ENCODE data around the gene SBF1. TPM values are rescaled to one million over a fixed set of nuclear protein-coding genes. Genes with fewer than 3 reads are reported as not detected.
A peak's percentile ranks its signal among the peaks of the same experiment; 100 is the strongest.

SBF1 gene
- total RNA-seq, 3 donors from 2014 or later (not counting 1 experiment from before 2014, with no cell fraction given) = 235 to 284 (median 242) TPM

- WGBS (ENCODE audit: insufficient coverage) = 33% methylated on average over 3 of the region's 3 CpGs
- H3K27ac ChIP-seq (ENCODE audit: low read length) = peak overlapping the region; percentile 94
- no peak for TF ChIP-seq CTCF (IDR thresholded peaks at IDR 0.05)
- peaks cover 16% of the 10 kb centered on the region for H3K36me3 ChIP-seq (ENCODE audit: control insufficient read depth, insufficient read depth, low read length)
- no peaks in the 10 kb centered on the region for H3K27me3 Mint-ChIP-seq (ENCODE audit: low read depth in 2 of 2)
- H3K9me3 Mint-ChIP-seq = no peaks in the 10 kb centered on the region
- H3K4me1 Mint-ChIP-seq = peaks cover 20 to 31% of the 10 kb centered on the region in 2 donors
- DNase-seq = no peak
- intact Hi-C loops (cut with micrococcal nuclease) = loop anchor here (1.0 to 5.0 kb wide), 5 partner anchors 16 to 112 kb away; partner anchors contain the start of genes CHKB, SCO2 and SYCE3
- no peaks in the 10 kb centered on the region for H3K9me3 ChIP-seq (ENCODE audit: control insufficient read depth, insufficient read depth, low read length)
- H3K4me3 Mint-ChIP-seq = peak overlapping the region; percentile 85
- no peak for ATAC-seq
- H3K4me1 ChIP-seq (ENCODE audit: control insufficient read depth, insufficient read depth, low read length) = peaks cover 26% of the 10 kb centered on the region
- no peaks in the 10 kb centered on the region for H3K27me3 ChIP-seq (ENCODE audit: control insufficient read depth, insufficient read depth, low read length)
- H3K27ac Mint-ChIP-seq = peak overlapping the region; percentile 87 to 96
- H3K36me3 Mint-ChIP-seq = no peaks in the 10 kb centered on the region
- H3K4me3 ChIP-seq (ENCODE audit: low read length) = peak overlapping the region; percentile 85
Observed at GRCh38 chr22:50508897-50509296, 34.1 kb upstream of the SBF1 start.

GRCh38 chr22:50507991-50508884, 33.4 kb upstream of the SBF1 start, which contains the start of gene NCAPH2:
Gene NCAPH2, plus strand, starts transcription at chr22:50508224. Its CDS starts 114 bp downstream, at chr22:50508338.
- peak; percentile 97 to 99 for DNase-seq
- H3K4me3 ChIP-seq (ENCODE audit: low read length) = peak within 1 kb of the TSS; percentile 85
- H3K27ac Mint-ChIP-seq = peak within 1 kb of the TSS; percentile 90 to 96
- no peaks in the 10 kb centered on the region for H3K9me3 ChIP-seq (ENCODE audit: control insufficient read depth, insufficient read depth, low read length)
- no peak for TF ChIP-seq CTCF (IDR thresholded peaks at IDR 0.05)
- under 1% methylated on average over 63 of the region's 76 CpGs for WGBS (ENCODE audit: insufficient coverage)
- H3K4me1 Mint-ChIP-seq = peaks cover 17 to 31% of the 10 kb centered on the region in 2 donors
- H3K9me3 Mint-ChIP-seq = no peaks in the 10 kb centered on the region
- no peaks in the 10 kb centered on the region for H3K27me3 Mint-ChIP-seq (ENCODE audit: low read depth in 2 of 2)
- H3K4me3 Mint-ChIP-seq = peak within 1 kb of the TSS; percentile 88
- peak within 1 kb of the TSS; percentile 94 for H3K27ac ChIP-seq (ENCODE audit: low read length)
- no peaks in the 10 kb centered on the region for H3K27me3 ChIP-seq (ENCODE audit: control insufficient read depth, insufficient read depth, low read length)
- peaks cover 20% of the 10 kb centered on the region for H3K36me3 ChIP-seq (ENCODE audit: control insufficient read depth, insufficient read depth, low read length)
- peak; percentile 79 to 90 (median 80) for ATAC-seq
- intact Hi-C loops (cut with micrococcal nuclease) = loop anchor here (1.0 to 5.0 kb wide), 5 partner anchors 17 to 113 kb away; partner anchors contain the start of genes CHKB, SCO2 and SYCE3
- peaks cover 26% of the 10 kb centered on the region for H3K4me1 ChIP-seq (ENCODE audit: control insufficient read depth, insufficient read depth, low read length)
- no peaks in the 10 kb centered on the region for H3K36me3 Mint-ChIP-seq

GRCh38 chr22:50507421-50507990, 32.7 kb upstream of the SBF1 start, which contains the start of gene LMF2:
Gene LMF2, minus strand, starts transcription at chr22:50507702. Its CDS starts 27 bp downstream, at chr22:50507675.
- Histone ChIP-seq H3K4me3 (ENCODE audit: low read length) (peak within 1 kb of the TSS; percentile 85), H3K36me3 (ENCODE audit: control insufficient read depth, insufficient read depth, low read length) (peaks cover 26% of the 10 kb centered on the region), H3K4me1 (ENCODE audit: control insufficient read depth, insufficient read depth, low read length) (peaks cover 26% of the 10 kb centered on the region), H3K27me3 (ENCODE audit: control insufficient read depth, insufficient read depth, low read length) (no peaks in the 10 kb centered on the region), H3K27ac (ENCODE audit: low read length) (peak within 1 kb of the TSS; percentile 94), H3K9me3 (ENCODE audit: control insufficient read depth, insufficient read depth, low read length) (no peaks in the 10 kb centered on the region)
- WGBS (ENCODE audit: insufficient coverage) = under 1% methylated on average over 38 of the region's 62 CpGs
- Mint-ChIP-seq H3K27me3 (ENCODE audit: low read depth in 2 of 2) (no peaks in the 10 kb centered on the region), H3K27ac (peak within 1 kb of the TSS; percentile 90 to 96), H3K4me3 (peak within 1 kb of the TSS; percentile 88), H3K36me3 (no peaks in the 10 kb centered on the region), H3K9me3 (no peaks in the 10 kb centered on the region), H3K4me1 (peaks cover 16 to 31% of the 10 kb centered on the region in 2 donors)
- peak; percentile 73 to 86 (median 76) for ATAC-seq
- DNase-seq = peak in 1 of 2 donors; percentile 87
- TF ChIP-seq CTCF (IDR thresholded peaks at IDR 0.05) = no peak
- intact Hi-C loops (cut with micrococcal nuclease) = loop anchor here (5.0 kb wide), 3 partner anchors 35 to 75 kb away; partner anchors contain the start of genes CHKB and SYCE3
